B cell (primary cell): ENCODE measurements around the gene BAK1. TPM values are rescaled to one million over a fixed set of nuclear protein-coding genes. Genes with fewer than 3 reads are reported as not detected.

Experiments used
- ATAC-seq: fragments of 200-7000 bp; cut with Tn5 transposase; one replicate; pipeline ENCODE4 v1.10.0; 2021; ENCODE audit warnings: low read depth, mild to moderate bottlenecking, moderate number of reproducible peaks, moderate library complexity
- CTCF ChIA-PET: fragments of 350-600 bp; sonication (Branson Sonifier 250); formaldehyde crosslinking; loops from one replicate; lab custom pipeline; 2021; ENCODE audit warnings: antibody characterized with exemption, inconsistent platforms; lab: Charles Lee
- POLR2A ChIA-PET: fragments of 350-600 bp; sonication (Branson Sonifier 250); formaldehyde crosslinking; loops from one replicate; lab custom pipeline; 2021; ENCODE audit warnings: antibody characterized with exemption; lab: Charles Lee
- DNase-seq: peaks from one replicate; pipeline ENCODE4 v3.0.0; 2013
- H2AFZ ChIP-seq: 2 replicates; pipeline ENCODE4 v1.6.1; 2012; ENCODE audit warnings: mild to moderate bottlenecking, low read depth, low read length; ENCODE audit not compliant: insufficient read depth, poor library complexity, severe bottlenecking
- H3K27ac ChIP-seq, 2 donors: 1 replicate in 1 of 2; 2 replicates in 1 of 2; pipeline ENCODE4 v1.5.1; 2012 to 2013; ENCODE audit warnings: low read length in 2 of 2, mild to moderate bottlenecking in 2 of 2, moderate library complexity in 1 of 2
- H3K27me3 ChIP-seq, 4 experiments: fragments of 200-600 bp in 1 of 4; sonication (generic) in 1 of 4; replicated peaks in 1 of 4; 1 replicate in 2 of 4; 2 replicates in 2 of 4; pipeline versions ENCODE4 v1.6.1 to v1.7.0; 2013 to 2016; ENCODE audit warnings: low read length in 3 of 4, mild to moderate bottlenecking in 2 of 4, mixed read lengths in 1 of 4, moderate library complexity in 1 of 4; ENCODE audit not compliant: insufficient read depth in 4 of 4, control insufficient read depth in 3 of 4; ENCODE audit errors: control extremely low read depth in 1 of 4
- H3K36me3 ChIP-seq, 2 experiments: replicated peaks in 1 of 2; 1 replicate in 1 of 2; 2 replicates in 1 of 2; pipeline versions ENCODE4 v1.6.1 to v1.7.1; 2013; ENCODE audit warnings: low read length in 1 of 2; ENCODE audit not compliant: insufficient read depth in 2 of 2, control insufficient read depth in 1 of 2; ENCODE audit errors: control extremely low read depth in 1 of 2, extremely low read depth in 1 of 2
- H3K4me1 ChIP-seq, 2 donors: fragments of 200-600 bp in 1 of 2; sonication (generic) in 1 of 2; 1 replicate in 1 of 2; 2 replicates in 1 of 2; pipeline versions ENCODE4 v1.5.1 to v1.6.1; 2013 to 2017; ENCODE audit warnings: low read length in 2 of 2; ENCODE audit not compliant: control insufficient read depth in 2 of 2, insufficient read depth in 2 of 2
- H3K4me2 ChIP-seq: replicated peaks from 2 replicates; pipeline ENCODE3; 2012; ENCODE audit warnings: mild to moderate bottlenecking, low read depth, low read length; ENCODE audit not compliant: poor library complexity, severe bottlenecking
- H3K4me3 ChIP-seq, 5 experiments: fragments of 200-600 bp in 1 of 5; sonication (generic) in 1 of 5; 1 replicate in 3 of 5; 2 replicates in 2 of 5; pipeline versions ENCODE4 v1.5.1 to v1.7.0; 2011 to 2016; ENCODE audit warnings: low read length in 4 of 5, mild to moderate bottlenecking in 4 of 5, low read depth in 2 of 5, control low read depth in 1 of 5, moderate library complexity in 1 of 5; ENCODE audit not compliant: insufficient read depth in 1 of 5; ENCODE audit errors: control extremely low read depth in 1 of 5, extremely low read depth in 1 of 5
- H3K79me2 ChIP-seq: fragments of 200-600 bp; sonication (generic); one replicate; pipeline ENCODE4 v1.6.0; 2016; ENCODE audit warnings: low read length; ENCODE audit not compliant: control insufficient read depth, insufficient read depth
- H3K9ac ChIP-seq: fragments of 200-600 bp; sonication (generic); 2 replicates; pipeline ENCODE4 v1.6.1; 2017; ENCODE audit warnings: mild to moderate bottlenecking, low read length, moderate library complexity
- H3K9me3 ChIP-seq, 3 donors: one replicate each; pipeline versions ENCODE4 v1.6.1 to v1.7.1; 2013; ENCODE audit warnings: low read length in 2 of 3; ENCODE audit not compliant: control insufficient read depth in 2 of 3, insufficient read depth in 1 of 3; ENCODE audit errors: control extremely low read depth in 1 of 3
- H4K20me1 ChIP-seq: 2 replicates; pipeline ENCODE4 v1.6.0; 2012; ENCODE audit warnings: mild to moderate bottlenecking, low read length; ENCODE audit not compliant: insufficient read depth, control insufficient read depth, poor library complexity, severe bottlenecking
- H3K27ac Mint-ChIP-seq: one replicate; pipeline ENCODE4 v1.8.0; 2021; ENCODE audit warnings: mixed read lengths
- H3K27me3 Mint-ChIP-seq: one replicate; pipeline ENCODE4 v1.8.0; 2021; ENCODE audit warnings: mixed read lengths
- H3K4me1 Mint-ChIP-seq: one replicate; pipeline ENCODE4 v1.8.0; 2021; ENCODE audit warnings: mixed read lengths
- H3K4me3 Mint-ChIP-seq: one replicate; pipeline ENCODE4 v1.8.0; 2021; ENCODE audit warnings: mixed read lengths
- H3K9me3 Mint-ChIP-seq: one replicate; pipeline ENCODE4 v1.8.0; 2022; ENCODE audit warnings: mixed read lengths; ENCODE audit not compliant: insufficient read depth
- EZH2 ChIP-seq: IDR thresholded peaks from 2 replicates; pipeline ENCODE4 v1.6.1; 2012; ENCODE audit warnings: borderline replicate concordance, low read depth, mild to moderate bottlenecking, moderate library complexity, low read length; ENCODE audit not compliant: insufficient read depth, poor library complexity, severe bottlenecking
- WGBS: methylation state at CpG from one replicate; pipeline ENCODE4 v1.1.5; 2013; ENCODE audit warnings: missing lambda C conversion rate; ENCODE audit not compliant: insufficient coverage; 5-methylcytosine and 5-hydroxymethylcytosine counted together
- intact Hi-C: fragments of 100-400 bp; cut with micrococcal nuclease; formaldehyde crosslinking; loops from one replicate; pipeline ENCODE4 v1.10.0; 2022
- polyA plus RNA-seq: library from polyadenylated mRNA; depleted of rRNA; stranded (reverse); fragments of >200 nt; gene quantifications from 2 replicates; pipeline ENCODE4 v1.2.3, GENCODE V29; 2012
- total RNA-seq, 2 donors: library from RNA; stranded (reverse); fragments of 120-200 nt in 1 of 2; gene quantifications; 1 replicate in 1 of 2; 2 replicates in 1 of 2; pipeline versions ENCODE4 v1.2.3 to v1.2.4, GENCODE V29; 2013 to 2022
- TF ChIP-seq, protein P1 (sequence below): fragments of 200-600 bp; IDR thresholded peaks from one replicate; pipeline ENCODE4 v1.8.0; 2022; ENCODE audit warnings: antibody characterized with exemption, mild to moderate bottlenecking

Gene BAK1
- total and polyA plus RNA-seq, 2 donors (not counting 1 experiment from before 2014, with no cell fraction given) = 23.3 to 34.3 TPM

DNA sequence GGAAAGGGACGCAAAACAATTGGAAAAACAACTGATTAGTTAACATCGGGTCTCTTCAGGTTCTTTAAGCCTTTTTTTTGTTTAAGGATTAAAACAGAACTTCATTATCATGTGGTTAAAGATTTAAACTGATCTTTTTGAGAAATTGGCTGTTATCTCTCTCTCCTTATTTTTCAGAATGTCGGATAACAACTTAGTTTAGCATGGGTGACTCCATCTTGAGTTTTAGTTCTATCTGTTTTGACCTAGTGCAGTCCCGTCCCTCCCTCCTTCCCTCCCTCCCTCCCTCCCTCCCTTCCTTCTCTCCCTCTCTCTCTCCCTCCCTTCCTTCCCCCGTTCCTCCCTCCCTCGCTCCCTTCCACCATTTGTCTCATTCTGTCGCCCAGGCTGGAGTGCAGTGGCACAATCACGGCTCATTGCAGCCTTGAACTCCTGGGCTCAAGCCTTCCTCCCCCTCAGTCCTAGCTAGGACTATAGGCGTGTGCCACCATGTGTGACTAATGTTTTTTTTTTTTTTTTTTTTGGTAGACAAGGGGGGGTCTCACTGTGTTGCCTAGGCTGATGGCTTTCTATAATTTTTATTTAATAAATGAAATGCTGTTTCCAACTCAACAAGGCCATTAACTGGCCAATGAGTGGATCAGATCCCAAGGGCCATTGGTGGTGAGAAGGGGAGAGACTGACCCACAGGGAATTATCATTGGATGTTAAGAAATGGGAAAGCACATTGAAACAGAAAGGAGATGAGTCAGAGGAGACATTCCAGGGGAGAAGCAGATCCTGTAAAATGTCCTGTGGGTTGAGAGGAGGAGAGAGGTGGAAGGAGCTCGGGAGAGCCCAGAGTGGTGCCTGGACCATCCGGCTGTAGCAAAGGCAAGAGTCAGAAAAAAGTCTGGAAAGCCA, 13.6 kb downstream of the BAK1 start:
- Histone ChIP-seq H2AFZ (no peak overlapping the region), H3K9me3 (no peaks in the 10 kb centered on the region), H3K27me3 (no peaks in the 10 kb centered on the region), H3K9ac (no peak overlapping the region), H3K4me1 (peaks cover 7 to 14% of the 10 kb centered on the region in 2 donors), H3K36me3 (no peaks in the 10 kb centered on the region), H3K4me3 (no peak overlapping the region), H3K79me2 (no peaks in the 10 kb centered on the region), H3K27ac (no peak overlapping the region), H3K4me2 (no peak overlapping the region), H4K20me1 (no peaks in the 10 kb centered on the region)
- TF ChIP-seq EZH2 = no peak
- TF ChIP-seq, protein P1, sequence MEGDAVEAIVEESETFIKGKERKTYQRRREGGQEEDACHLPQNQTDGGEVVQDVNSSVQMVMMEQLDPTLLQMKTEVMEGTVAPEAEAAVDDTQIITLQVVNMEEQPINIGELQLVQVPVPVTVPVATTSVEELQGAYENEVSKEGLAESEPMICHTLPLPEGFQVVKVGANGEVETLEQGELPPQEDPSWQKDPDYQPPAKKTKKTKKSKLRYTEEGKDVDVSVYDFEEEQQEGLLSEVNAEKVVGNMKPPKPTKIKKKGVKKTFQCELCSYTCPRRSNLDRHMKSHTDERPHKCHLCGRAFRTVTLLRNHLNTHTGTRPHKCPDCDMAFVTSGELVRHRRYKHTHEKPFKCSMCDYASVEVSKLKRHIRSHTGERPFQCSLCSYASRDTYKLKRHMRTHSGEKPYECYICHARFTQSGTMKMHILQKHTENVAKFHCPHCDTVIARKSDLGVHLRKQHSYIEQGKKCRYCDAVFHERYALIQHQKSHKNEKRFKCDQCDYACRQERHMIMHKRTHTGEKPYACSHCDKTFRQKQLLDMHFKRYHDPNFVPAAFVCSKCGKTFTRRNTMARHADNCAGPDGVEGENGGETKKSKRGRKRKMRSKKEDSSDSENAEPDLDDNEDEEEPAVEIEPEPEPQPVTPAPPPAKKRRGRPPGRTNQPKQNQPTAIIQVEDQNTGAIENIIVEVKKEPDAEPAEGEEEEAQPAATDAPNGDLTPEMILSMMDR = no peak
- Mint-ChIP-seq H3K27me3 (no peaks in the 10 kb centered on the region), H3K9me3 (no peaks in the 10 kb centered on the region), H3K27ac (no peak overlapping the region), H3K4me3 (no peak overlapping the region), H3K4me1 (peaks cover 20% of the 10 kb centered on the region)
- 86% methylated on average over 6 of the region's 11 CpGs for WGBS
- POLR2A ChIA-PET = no interaction called here
- intact Hi-C loops = no loop called here
- no peak for ATAC-seq
- CTCF ChIA-PET = no interaction called here
- DNase-seq = no peak

DNA sequence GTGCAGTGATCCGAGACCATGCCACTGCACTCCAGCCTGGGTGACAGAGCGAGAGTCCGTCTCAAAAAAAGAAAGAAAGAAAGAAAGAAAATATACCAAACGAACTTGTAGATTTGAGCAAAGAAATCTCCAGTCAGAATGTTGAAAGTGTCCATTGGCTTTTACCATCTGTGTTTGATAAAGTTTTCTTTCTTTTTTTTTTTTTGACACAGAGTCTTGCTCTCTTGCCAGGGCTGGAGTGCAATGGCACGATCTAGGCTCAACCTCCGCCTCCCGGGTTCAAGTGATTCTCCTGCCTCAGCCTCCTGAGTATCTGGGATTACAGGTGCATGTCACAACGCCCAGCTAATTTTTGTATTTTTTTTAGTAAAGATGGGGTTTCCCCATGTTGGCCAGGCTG, 21.3 kb downstream of the BAK1 start:
- H3K27ac ChIP-seq = no peak overlapping the region
- no peaks in the 10 kb centered on the region for H3K27me3 Mint-ChIP-seq
- H3K27me3 ChIP-seq = no peaks in the 10 kb centered on the region
- H3K79me2 ChIP-seq = no peaks in the 10 kb centered on the region
- H3K4me1 ChIP-seq = no peaks in the 10 kb centered on the region
- H3K4me3 Mint-ChIP-seq = no peak overlapping the region
- H3K9me3 ChIP-seq = peaks cover 0 to 5% (median 0%) of the 10 kb centered on the region in 3 donors
- no peak overlapping the region for H3K9ac ChIP-seq
- no peak overlapping the region for H3K4me3 ChIP-seq
- no peak overlapping the region for H3K27ac Mint-ChIP-seq
- TF ChIP-seq EZH2 = no peak
- TF ChIP-seq, protein P1 = no peak
- intact Hi-C loops = no loop called here
- H3K9me3 Mint-ChIP-seq = no peaks in the 10 kb centered on the region
- H4K20me1 ChIP-seq = no peaks in the 10 kb centered on the region
- no peak for DNase-seq
- POLR2A ChIA-PET = no interaction called here
- H2AFZ ChIP-seq = no peak overlapping the region
- no peaks in the 10 kb centered on the region for H3K36me3 ChIP-seq
- H3K4me2 ChIP-seq = no peak overlapping the region
- no peaks in the 10 kb centered on the region for H3K4me1 Mint-ChIP-seq
- CTCF ChIA-PET = no interaction called here
- ATAC-seq = no peak
- 95% methylated on average over 7 of the region's 8 CpGs for WGBS
